ENCODE data around the gene PIEZO2.

PIEZO2 gene

GRCh38 chr18:10726198-10727068 is 422.9 kb downstream of the PIEZO2 start:
- DNase-seq, result no peak
- ATAC-seq, result peak; percentile 34

DNA sequence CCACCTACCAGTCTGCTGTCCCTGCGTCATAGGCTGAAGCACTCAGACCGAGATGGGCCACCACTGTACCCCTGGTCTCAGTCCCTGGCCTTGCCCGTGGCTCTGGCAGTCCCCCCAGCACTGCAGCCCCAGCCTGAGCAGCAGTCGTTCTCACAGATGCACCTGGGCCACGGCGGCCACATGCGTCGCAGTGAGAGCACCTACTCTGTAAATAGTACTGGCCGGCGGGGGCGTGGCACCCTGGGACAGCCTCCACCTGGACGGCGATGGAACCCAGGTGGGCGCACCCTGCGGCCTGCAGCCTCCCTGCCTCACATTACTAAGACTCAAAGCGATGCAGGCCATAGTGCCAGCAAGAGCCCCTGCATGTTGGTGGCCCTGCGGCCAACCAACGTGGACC is 424.7 kb downstream of the PIEZO2 start:
- ATAC-seq, result no peak
- DNase-seq, result no peak

GRCh38 chr18:10723496-10723895 is 425.9 kb downstream of the PIEZO2 start:
- ATAC-seq (no peak), DNase-seq (no peak)

- no peak for DNase-seq
- ATAC-seq, result no peak
Observed at GRCh38 chr18:10718809-10719208, 430.6 kb downstream of the PIEZO2 start.

DNA sequence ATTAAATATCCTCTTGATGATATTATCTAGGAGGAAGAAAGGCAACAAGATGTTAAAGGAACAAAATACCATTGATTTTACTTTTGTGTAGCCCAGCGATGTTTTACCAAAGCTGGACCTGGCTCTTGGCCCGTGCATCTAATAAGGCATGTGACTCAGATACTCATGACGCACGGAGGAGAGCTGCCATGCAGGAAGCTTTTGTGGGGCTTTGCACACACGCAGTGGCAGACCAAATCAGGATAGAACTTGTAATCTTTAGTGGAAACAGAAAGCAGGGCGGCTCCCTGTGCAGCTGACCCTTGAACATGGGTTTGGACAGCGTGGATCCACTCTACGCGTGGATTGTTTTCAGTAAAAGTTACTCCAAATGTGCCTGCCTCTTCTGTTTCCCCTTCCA is 433.6 kb downstream of the PIEZO2 start:
- no peak for DNase-seq
- ATAC-seq, result no peak

GRCh38 chr18:10713409-10713808 is 436.0 kb downstream of the PIEZO2 start:
- DNase-seq (no peak), ATAC-seq (no peak)

DNA sequence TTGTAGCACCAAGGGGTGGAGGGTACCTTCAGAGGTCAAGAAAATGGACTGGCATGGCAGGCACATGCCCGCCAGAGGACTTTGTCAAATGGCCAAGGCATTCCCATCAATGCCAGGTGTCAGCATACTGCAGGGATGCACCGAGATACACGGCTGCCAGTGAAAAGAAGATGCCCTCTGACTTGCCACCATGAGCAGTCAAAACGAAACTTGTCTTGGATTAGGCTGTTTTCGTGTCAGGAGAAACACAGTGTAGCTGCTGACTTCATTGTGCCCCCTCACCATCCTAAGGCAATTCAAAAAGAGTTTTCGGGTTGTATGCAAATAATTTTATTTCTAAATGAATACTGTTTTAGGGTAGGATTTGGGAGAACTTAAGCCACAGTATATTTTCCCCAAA is 442.1 kb downstream of the PIEZO2 start:
- no peak for ATAC-seq
- no peak for DNase-seq

GRCh38 chr18:10705786-10706185 is 443.6 kb downstream of the PIEZO2 start:
- DNase-seq, result no peak
- no peak for ATAC-seq

DNA sequence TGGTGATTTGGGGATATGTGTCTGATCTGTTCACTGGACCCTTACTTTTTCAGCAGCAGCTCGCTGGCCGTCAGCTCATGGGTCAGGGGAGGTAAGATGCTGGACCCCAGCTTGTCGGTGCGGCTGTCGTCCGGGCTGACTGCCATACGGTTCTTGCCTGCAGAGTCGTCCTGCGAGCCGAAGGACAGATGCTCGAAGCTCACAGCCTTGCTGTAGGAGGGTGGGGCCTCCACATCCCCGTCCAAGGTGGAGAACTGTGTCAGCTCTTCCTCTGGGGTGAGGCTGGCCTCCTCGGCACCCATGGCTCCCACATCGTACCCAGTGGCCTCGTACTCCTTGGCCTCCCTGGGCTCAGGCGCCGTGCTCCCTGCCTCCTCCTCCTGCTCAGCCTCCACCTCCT is 444.1 kb downstream of the PIEZO2 start:
- ATAC-seq (no peak), DNase-seq (no peak)

GRCh38 chr18:10702206-10702605 is 447.2 kb downstream of the PIEZO2 start:
- ATAC-seq (no peak), DNase-seq (no peak)

DNA sequence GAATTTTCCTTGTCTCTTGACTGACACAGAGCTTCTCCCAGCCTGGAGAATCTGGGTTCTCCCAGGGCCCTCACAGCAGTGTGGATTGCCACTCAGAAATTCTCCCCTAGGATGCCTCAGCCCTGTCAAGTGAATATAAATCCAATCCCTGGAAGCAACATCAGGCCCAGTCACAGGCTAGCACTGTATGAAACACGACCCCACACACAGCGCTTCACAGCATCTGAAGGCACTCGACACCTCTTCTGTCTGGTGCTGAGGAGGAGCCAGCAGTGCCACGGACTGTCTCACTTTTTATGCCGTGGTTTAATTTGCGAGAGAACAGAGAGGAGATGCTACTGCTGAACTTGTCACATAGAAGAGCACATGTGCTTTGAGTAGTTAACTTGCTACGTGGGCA is 459.0 kb downstream of the PIEZO2 start:
- ATAC-seq (no peak), DNase-seq (no peak)

DNA sequence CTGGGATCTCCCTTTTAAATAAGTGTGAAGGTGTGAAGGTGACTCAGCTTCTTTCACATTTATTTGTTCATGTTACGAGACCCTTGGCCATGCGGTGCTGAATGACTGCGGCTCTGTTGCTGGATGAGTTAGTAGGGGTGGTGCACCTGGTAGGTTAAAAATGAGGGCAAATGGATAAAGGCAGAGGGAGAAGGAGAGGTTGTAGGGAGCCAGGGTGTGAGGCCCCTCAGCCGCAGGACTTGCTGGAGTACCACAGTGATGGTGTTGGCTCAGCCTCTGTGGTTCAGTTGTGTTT is 459.4 kb downstream of the PIEZO2 start:
- ATAC-seq (no peak), DNase-seq (no peak)

- DNase-seq, result no peak
- no peak for ATAC-seq
Observed at GRCh38 chr18:10689236-10690034, 459.9 kb downstream of the PIEZO2 start.

DNA sequence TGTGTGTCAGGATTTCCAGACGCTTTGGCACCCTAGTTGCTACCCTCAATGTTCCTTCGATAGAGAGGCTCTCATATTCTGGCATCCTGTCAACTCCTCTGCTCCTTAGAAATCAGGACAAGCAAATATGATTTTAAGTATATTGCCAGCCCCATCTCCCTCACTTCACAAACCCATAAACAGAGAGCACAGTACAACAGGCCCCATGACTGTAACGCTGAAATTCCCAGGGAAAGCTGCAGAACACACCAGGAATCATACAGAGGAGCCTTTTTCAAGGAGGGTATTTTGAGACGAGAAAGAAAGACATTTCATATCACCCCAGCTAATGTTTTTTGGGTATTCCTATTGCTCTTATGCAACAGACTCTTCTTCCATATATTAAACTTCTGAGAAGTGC is 460.6 kb downstream of the PIEZO2 start:
- DNase-seq (no peak), ATAC-seq (no peak)

DNA sequence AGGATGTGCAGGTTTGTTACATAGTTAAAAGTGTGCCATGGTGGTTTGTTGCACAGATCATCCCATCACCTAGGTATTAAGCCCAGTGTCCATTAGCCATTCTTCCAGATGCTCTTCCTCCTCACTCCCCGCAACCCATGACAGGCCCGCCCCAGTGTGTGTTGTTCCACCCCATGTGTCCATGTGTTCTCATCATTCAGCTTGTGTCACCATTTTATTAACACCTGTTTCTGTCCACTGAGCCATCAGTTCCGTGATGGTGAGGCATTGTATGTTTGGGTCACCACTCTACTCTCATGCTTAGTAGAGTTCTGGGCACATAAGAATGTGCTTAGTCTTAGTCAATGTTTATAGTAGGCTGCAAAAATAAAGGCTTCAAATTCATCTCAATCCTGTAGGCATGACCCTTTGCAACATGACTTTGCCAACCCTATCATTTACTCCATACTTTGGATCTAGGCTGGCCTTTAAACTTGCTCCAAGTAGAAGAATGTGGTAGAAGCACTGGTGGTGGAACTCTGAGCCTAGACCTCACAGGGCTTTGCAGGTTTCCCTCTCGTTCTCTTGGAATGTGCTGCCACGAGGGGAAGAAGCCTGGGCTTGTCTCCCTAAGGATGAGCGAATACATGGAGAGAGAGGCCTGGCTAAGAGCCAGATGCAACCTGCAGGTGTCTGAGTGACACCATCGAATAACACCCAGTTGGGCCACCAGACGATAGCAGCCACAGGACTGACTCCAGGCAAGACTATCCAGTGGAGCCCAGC is 462.0 kb downstream of the PIEZO2 start:
- DNase-seq (no peak), ATAC-seq (no peak)

DNA sequence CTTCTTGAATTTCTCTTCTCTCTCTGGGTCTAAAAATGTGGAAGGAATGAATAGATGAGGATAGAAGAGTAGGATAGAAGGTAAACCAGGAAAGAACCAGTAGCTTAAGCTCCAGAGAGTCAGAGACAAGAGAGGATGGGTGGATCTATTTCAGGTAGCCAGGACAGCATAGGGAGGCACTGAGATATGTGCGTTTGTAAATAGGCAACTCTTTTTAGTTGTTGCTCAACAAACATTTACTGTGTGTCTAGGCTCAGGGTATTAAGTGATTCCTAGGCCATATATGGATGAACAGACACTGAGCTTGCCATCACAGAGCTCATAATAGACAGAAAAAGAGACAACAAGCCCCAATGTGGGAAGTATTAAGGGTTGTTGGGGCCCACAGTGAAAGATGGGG is 463.1 kb downstream of the PIEZO2 start:
- DNase-seq (no peak), ATAC-seq (no peak)

- ATAC-seq (no peak), DNase-seq (no peak)
Observed at GRCh38 chr18:10685484-10685883, 463.9 kb downstream of the PIEZO2 start.

DNA sequence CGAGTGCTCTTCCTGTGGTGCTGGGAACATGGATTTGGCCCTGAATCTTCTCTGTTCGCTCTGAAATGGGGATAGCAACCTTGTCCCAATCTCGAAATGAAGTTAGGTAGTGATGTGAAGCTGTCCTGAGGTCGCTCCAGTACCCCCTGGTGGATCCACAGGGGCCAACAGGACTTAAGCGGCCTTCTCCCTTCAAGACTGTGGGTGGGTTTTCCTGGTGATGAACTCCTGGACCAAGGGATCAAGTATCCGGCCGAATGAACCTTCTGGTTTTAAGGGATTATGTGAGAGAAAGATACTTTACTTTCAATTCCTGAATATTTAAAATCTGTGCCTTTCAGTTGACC is 467.0 kb downstream of the PIEZO2 start:
- DNase-seq (no peak), ATAC-seq (no peak)

GRCh38 chr18:10681581-10682367 is 467.6 kb downstream of the PIEZO2 start:
- DNase-seq (no peak), ATAC-seq (no peak)

- ATAC-seq, result no peak
- DNase-seq, result no peak
Observed at GRCh38 chr18:10680271-10680596, 469.1 kb downstream of the PIEZO2 start.

GRCh38 chr18:10679557-10680270 is 469.7 kb downstream of the PIEZO2 start:
- ATAC-seq (no peak), DNase-seq (no peak)

GRCh38 chr18:10671441-10671840 is 477.9 kb downstream of the PIEZO2 start:
- ATAC-seq (no peak), DNase-seq (no peak)
